Fibroblast of skin of left quadriceps (primary cell): ENCODE measurements around the gene ZFP1.

Source experiments
- DNase-seq, 2 experiments: peaks; one replicate each; pipeline ENCODE4 v3.0.0-alpha.2; 2013; ENCODE audit warnings: low read depth in 2 of 2

Gene ZFP1

DNA sequence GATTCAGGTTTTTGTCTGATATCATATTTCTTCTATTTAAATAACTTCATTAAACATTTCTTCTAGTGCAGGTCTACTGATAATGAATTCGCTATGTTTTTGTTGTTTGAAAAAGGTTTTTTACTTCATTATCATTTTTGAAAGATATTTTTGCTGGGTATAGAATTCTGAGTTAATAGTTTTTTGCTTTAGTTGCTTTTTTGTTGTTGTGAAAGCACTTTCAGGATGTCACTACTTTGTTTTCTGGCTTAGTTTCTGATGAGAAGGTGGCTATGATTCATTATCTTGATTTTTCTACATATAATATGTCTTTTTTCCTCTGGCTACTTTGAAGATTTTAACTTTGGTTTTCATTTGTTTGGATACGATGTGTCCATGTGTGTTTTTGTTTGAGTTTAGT, 3.5 kb downstream of the ZFP1 start:
- no peak for DNase-seq

DNA sequence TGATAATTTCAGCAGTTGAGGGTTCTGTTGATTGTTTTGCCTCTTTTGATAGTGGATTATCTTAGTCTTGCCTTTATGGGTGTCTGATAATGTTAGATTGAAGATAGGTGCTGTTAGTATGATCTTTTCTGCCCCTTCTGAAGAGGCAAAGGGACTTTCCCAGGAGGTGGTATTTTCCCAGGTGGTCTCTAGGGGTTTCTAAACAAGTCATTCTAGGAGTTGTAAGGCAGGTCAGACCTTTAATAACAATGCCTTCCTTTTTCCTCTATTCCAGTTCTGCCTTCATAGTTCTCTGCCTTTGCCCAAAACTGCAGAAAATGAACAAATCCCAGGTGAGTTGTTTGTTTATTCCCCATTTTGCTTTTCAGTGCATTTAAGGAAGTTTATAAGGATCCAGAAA, 4.3 kb downstream of the ZFP1 start:
- no peak for DNase-seq

DNA sequence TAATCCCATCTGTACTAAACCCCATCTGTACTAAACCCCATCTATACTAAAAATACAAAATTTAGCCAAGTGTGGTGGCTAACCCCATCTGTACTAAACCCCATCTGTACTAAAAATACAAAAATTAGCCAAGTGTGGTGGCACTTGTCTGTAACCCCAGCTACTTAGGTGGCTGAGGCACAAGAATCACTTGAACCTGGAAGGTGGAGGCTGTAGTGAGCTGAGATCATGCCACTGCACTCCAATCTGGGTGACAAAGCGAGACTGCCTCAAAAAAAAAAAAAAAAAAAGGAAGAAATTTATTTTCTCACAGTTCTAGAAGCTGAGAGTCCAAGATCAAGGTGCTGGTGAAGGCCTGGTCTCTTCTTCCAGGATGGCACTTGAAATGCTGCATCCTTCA, 12.1 kb downstream of the ZFP1 start:
- DNase-seq: no peak

DNA sequence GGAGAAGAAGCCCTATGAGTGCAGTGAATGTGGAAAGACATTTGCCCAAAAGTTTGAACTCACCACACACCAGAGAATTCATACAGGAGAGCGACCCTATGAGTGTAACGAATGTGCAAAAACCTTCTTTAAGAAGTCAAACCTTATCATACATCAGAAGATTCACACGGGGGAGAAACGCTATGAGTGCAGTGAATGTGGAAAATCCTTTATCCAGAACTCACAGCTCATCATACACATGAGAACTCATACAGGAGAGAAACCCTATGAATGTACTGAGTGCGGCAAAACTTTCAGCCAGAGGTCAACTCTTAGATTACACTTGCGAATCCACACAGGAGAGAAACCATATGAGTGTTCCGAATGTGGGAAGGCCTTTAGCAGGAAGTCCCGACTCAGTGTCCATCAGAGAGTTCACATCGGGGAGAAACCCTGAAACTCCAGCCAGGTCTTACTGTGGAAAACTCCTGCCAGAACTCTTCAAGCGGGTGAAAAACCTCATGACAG, 21.6 kb downstream of the ZFP1 start:
- no peak for DNase-seq

DNA sequence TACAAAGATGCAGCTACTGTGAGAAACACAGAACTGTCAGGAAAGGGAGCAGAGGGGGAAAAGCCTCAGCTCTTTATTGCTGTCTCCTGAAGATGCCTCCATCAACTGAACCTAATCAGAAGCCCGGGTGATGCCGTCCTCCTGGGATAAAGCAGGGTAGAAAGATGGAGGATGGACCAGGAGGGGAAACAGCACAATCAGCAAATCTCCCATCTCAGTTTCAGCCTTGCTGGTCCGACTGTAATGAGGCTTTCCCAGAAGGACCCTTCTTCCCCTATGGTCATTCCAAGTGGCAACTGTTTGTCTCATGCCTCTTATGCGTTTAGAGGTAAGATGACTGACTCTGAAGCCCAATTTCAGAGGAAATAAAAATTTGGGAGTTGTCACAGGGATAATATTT, 24.3 kb downstream of the ZFP1 start:
- no peak for DNase-seq

DNA sequence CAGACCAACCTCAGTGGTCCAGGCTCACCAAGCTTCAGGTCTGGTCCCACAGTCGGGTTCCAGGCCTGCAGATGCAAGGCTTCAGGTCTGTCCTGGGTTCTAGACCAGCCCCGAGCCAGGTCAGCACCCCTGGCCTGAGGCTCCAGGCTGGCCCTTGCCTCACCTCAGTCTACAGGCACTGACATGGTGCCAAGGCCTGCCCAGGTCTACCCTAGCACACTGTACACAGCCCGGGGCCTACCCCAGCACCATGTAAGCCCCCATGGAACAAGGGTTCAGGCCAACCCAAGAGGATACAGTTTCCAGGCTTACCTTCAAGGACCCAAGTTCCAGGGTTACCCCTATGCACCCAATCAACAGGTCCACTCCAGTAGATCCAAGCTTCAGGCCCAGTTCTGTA, 26.8 kb downstream of the ZFP1 start:
- no peak for DNase-seq

DNA sequence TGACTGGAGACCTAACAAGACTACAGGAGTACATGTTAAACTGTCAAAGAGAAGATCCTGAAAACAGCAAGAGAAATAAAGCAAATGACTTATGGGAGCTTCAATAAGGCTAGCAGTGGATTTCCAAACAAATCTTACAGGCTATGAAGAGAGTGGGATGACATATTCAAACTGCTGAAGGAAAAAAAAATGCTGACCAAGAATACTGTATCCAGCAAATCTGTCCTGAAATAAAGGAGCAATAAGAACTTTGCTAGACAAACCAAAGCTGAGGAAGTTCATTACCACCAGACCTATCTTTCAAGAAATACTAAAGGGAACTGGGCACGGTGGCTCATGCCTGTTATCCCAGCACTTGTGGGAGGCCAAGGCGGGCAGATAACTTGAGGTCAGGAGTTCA, 28.6 kb downstream of the ZFP1 start:
- no peak for DNase-seq

DNA sequence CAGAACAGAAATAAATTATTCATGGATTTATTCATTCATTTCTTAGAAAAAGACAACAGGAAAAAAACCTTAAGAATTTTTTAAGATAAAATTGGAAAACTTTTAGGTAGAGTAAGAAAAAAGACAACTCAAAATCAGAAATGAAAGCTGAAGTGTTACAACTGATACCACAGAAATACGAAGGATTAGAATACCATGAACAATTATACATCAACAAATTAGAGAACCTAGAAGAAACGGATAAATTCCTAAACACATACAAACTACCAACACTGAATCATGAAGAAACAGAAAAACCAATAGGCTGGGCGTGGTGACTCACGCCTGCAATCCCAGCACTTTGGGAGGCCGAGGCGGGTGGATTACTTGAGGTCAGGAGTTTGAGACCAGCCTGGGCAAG, 30.9 kb downstream of the ZFP1 start:
- no peak for DNase-seq

DNA sequence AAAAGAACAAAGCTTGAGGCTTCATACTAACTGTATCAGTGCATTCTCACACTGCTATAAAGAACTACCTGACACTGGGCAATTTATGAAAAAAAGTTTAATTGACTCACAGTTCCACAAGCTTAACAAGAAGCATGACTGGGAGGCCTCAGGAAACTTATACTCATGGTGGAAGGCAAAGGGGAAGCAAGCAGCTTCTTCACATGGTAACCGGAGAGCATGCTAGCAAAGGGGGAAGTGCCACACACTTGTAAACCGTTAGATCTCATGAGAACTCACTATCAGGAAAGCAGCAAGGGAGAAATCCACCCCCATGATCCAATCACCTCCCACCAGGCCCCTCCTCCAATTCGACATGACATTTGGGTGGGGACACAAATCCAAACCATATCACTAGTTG, 33.3 kb downstream of the ZFP1 start:
- no peak for DNase-seq

DNA sequence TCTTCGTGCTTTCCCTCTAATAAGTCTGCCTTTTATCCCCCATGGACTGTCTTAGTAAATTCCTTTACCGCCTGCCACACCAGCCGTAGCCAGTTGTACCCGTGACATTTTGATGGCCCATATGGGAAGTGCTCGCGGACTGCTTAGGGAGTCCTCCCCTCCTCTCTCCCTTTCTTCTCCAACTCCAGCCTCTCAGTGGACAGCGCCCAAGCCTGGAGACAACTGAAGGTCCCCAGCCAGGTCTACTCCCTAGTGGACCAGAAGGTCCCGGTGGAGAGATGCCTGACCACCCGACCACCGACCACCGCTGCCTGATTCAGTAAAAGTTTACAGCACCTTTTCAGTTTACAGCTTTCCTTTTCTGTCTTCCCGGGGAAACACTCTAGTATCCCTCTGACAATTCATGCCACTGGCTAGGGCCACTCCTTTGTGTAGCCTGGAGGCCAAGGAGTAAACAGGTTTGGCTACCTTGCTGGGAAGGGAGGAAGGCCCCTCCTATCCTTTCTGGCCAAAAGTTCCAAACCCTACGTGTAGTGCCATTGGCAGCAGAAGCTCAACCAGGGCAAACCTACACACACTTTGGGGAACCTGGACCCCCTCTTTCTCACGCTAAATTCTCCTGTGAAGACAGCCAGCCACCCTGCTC, 40.6 kb downstream of the ZFP1 start:
- no peak for DNase-seq

DNA sequence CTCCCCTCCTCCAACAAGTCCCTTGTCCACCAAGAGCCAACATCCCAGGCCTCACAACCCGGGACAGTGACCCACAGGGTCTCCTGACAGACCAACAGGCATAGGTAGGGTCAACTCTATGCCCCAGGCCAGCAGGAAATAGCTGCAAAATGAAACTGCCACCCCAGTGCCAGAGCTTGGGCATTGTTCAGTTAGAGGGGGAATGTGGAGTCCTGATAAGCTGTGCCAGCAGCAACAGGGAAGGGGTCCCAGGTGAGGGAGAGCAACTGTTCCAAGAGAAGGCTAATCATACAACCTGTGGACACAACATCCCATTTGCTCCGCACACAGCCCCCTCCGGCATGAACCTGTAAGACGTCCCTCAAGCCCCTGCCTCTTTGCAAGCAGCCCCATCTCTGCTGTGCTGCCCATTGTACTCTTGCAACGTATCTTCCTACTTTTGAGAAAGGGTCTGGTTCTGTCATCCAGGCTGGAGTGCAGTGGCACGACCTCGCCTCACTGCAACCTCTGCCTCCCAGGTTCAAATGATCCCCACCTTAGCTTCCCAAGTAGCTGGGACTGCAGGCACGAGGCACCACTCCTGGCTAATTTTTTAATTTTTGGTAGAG, 41.4 kb downstream of the ZFP1 start:
- DNase-seq: no peak

DNA sequence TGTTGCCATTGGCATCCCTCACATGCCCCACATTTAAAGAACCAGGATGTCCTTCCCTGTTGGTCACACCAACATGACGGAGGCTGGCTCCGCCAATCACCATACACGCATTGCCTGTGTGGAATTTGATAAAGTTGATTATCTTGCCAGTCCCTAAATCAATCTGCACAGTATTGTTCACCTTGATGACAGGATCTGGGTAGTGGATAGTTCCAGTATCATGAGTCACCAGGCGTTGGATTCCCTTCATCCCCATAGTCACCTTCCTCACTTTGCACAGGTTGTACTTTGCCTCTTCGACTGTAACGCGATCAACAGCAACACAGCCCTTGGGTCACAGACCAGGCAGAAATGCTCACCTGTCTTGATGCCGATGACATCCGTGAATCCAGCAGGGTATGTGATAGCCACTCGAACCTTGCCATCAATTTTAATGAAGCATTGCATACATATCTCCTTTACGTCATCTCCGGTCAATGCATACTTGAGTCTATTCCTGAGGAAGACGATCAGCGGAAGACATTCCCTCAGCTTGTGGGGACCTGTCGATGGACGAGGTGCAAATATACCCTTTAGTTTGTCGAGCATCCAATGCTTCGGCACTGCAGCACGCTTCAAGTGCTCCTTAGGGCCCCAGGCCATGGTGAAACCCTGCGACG, 44.4 kb downstream of the ZFP1 start:
- DNase-seq: no peak

DNA sequence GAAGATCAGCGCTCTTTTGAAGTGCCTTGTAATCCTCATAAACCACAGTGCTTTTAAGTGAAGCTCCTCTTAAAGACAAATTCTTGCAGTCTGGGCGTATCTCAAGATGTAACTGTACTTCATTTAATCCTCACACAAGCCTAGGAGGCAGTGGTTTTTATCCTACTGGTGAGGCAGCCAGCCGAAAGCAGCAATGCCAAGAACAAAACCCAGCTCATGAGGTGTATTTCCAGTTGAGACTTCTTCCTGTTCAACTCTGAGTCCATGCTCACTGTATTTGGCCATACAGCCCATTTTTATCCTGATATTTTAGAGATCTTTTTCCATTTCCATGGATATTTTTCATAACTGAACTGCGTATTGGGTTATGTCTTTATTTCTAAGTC, 44.9 kb downstream of the ZFP1 start:
- DNase-seq: no peak

DNA sequence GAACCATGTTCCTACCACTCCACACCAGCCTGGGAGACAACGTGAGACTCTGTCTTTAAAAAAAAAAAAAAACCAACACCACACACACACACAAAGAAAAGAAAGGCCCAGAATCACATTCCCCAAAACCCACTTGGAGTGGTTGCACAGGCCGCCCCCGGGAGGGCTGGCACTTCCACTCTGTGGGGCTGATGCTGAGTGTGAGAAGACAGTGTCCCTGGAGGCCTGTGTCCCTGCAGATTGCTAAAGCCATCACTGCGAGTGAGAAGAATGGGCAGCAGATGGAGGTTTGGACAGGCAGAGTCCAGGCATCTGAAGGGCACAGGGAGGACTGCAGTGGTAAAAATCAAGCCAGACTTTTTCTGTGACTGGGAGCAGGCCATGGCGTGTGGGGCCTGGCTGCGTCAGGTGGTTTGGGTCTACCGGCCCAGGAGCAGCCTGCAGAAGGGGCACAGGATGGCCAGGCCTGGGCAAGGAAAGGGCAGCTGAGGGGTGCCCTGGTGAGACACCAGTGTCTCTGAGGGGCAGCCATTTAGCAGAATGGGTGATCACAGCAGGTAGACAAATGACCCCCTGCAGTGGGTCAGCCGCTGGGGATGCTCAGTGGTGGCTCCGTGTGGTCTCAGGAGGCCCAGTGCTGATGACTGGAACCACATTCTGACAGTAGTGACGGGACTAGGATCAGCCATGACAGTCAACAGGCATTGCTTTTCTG, 45.6 kb downstream of the ZFP1 start:
- no peak for DNase-seq

DNA sequence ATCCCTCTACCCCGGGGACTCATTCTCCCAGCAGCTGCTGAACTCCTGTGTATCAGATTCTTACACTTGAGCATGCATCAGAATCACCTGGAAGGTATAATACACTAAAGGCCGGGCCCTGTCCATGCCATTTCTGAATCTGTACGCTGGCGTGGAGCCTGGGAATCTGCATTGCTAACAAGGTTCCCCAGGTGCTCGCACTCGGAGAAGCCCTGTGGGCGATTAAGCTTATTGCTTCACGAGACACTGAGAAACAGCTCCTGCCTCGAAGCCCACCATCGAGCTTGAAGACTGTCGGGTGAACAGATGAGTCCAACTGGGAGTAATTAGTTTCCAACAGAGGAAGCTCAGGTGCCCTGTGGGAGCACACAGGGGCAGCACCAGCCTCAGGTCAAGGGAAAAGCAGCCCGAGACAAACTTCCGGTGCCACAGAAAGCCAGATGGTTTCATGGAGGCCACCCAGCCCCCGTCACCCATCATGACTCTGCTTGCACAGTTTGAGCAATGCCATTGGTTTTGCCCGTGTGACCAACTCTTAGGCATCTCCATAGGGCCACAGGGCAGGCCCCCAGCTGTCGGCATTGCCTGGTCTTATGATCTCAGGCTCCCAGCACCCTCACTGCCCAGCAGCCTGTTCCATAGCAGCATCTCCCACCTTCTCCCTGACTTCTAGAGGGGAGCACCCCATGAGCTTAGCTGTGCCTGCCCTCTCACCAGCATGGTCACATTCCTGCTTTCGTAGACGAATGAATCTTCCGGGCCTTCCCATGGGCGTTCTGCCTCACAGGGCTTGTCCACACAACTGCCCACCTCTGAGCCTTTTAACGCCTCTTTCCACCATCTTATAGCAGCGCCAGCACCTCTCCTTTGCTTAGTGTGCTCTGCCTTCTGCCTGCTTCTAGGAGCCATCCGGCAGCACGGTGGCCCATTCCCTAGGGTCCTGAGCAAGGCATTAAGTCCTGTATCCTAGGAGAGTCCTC, 47.8 kb downstream of the ZFP1 start:
- no peak for DNase-seq

DNA sequence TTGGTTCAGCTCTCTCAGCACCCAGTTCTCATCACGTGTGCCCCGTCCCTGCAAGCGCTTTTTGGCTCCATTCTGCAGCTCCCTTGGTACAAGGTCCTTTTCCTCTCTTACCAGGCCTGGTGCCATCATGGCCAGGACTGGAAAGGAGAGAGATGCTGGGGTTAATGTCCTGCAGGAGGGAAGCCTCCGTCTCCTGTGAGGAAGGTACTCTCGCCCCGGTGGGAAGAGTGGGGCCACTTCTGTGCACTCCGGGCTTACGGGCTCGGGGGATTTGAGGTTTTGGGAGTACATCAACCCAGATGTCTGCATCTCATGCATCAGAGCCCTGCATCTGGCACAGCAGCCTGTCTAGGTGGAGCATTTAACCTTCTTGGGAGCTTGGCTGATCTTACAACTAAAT, 48.5 kb downstream of the ZFP1 start:
- no peak for DNase-seq

DNA sequence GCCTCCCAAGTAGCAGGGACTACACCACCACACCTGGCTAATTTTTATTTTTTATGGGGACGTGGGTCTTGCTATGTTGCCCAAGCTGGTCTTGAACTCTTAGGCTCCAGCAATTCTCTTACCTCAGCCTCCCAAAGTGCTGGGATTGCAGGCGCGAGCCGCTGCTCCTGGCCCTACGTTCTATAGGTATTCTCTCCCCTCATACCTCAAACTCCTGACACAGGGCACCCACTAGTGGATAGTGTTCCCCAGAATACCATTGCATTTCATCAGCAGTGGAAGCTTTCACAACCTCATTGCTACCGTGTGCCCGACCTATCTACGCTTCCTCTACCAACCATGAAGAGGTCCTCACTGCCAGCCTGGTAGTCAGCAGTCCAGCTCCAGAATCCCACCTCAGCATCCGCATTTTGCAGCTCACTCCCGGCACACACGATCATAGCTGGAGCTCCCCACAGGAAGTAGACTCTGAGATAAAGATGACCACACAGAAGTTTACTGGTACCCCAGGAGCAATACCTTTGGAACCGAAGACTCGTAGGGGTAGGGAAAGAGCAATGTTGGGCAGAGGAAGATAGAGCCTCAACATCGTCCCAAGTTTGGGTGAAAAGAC, 49.3 kb downstream of the ZFP1 start:
- no peak for DNase-seq

DNA sequence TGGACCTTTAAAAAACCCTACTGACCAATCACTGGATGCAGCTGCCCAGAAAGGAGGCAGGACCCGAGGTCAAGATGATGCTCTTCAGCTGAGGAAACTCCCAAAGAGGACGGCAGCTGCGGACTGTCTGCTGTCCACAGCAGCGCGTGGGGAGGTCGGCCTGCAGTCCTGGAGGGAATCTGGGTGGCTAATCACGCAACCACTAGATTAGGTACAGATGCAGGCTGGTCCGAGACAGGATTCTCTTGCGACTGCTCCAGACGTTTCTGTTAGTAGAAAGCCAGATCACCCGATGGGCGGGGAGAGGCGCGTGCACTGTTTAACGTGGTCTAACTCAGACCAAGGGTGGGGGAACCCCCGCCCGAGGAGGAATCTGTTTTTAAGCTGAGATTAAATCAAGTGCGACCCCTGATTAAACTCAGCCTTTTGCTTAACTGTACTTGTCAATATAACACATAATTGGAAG, 49.8 kb downstream of the ZFP1 start:
- DNase-seq: peak in 1 of 2 experiments; percentile 4

DNA sequence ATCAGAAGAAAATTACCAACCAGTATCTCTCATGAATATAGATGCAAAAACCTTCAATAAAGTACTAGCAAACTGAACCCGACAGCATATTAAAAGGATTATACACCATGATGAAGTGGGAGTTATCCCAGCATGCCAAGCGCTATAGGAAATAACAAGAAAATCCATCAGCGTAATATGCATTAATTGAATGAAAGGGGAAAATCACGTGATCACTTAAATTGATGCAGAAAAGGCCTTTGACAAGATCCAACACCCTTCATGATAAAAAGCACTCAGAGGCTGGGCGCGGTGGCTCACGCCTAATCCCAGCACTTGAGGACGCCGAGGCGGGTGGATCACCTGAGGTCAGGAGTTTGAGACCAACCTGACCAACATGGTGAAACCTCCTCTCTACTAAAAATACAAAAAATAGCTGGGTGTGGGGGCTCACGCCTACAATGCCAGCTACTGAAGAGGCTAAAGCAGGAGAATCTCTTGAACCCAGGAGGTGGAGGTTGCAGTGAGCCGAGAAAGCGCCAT, 53.8 kb downstream of the ZFP1 start:
- no peak for DNase-seq

DNA sequence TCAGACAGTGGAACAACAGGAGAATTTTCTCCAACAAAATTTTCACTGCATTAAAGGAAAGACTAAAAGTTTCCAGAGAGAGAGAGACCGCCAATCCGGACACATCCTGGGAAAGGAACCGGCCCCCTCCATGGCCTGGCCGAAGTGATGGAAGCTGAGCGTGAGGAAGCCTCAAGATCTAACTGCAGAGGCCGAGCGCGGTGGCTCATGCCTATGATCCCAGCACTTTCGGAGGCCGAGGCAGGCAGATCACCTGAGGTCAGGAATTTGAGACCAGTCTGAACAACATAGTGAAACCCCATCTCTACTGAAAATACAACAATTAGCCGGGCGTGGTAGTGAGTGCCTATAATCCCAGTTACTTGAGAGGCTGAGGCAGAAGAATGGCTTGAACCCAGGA, 54.8 kb downstream of the ZFP1 start:
- DNase-seq: no peak
